HG03439 (cell line): Measurements from ENCODE around the gene CREB3.

Experiments
- ATAC-seq: cut with Tn5 transposase; IDR thresholded peaks from one replicate; pipeline ENCODE4 v1.9.1; 2021; ENCODE audit warnings: mild to moderate bottlenecking, moderate library complexity; ENCODE audit not compliant: unreplicated experiment

Gene CREB3

GRCh38 chr9:35725362-35725761 is 7.1 kb upstream of the CREB3 start:
- no peak for ATAC-seq

DNA sequence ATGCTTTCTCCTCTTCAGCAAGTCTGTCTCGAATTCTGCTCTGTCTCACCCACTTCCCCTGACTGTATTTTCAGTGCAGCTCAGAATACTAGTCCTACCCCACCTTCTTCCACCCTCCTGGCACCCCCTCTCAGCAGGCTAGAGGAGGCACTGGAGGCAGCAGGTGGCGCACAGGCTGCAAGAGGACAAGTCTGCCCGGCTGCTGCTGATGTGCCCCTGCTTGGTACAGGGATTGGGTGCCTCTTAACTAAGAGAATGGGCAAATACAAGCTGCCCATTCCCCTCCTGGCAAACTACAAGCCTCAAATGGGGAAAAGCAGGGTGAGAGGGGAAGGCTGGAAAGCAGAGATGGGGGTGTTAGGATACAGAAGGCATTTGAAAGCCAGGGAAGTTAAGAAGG is 5.5 kb upstream of the CREB3 start:
- ATAC-seq, result no peak

GRCh38 chr9:35727676-35728040 is 4.8 kb upstream of the CREB3 start:
- no peak for ATAC-seq

DNA sequence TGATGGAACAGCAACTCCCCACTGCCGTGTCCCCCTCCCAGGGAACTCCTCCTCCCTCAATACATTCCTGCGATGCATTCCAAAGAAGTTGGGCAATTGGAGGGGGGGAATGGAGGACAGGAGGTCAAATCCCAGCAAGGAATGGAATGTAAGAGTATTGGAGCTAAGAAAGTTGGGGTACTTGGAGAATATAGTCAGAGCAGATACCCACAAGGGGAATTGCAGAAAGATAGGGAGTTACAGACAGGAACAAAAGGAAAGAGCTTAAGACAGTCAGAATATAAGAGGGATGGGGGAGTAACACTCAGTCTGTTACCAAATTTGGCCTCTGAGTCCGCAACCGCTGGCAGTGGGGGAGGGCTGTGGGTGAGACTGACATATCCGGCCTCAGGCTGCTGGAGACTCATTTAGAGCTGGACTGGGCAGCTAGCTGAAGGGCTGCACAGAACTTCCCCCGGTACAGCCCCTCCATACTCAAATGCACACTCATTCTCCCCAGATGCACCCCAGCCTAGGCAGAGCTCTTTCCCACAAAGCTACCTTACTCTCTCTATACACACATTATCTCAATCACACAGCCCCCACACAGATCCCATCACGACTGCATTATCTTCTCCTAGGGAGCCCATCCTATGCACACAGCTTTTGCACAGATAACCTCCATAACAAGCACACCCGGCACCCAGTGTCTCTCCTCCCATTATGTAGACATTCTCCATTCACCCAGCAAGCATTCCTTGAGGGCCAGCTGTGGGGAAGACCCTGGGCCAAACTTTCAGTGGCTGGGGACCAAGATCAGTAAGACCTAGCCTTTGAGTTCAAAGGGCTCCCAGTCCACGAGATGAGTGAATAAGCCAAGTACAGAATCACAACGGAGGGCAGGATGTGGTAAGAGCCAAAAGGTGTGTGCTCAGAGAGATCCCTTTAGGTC is 4.2 kb upstream of the CREB3 start:
- no peak for ATAC-seq

DNA sequence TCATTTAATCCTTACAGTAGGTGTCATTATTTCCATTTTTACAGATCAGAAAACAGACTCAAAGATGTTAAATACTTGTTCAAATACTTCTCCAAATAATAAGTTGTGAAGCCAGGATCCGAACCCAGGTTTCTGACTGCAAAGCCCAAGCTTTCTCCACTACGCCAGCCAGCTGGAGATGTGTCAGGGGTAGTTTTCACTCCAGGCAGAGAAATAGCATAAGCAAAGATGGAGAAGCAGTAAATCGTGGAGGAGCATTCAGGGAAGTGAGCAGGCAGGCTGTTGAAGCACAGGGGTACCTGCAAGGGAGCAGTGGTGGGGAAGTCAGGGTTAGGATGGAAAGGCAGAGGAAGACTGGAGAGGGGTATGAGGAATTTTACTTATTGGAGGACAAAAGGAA is 3.4 kb upstream of the CREB3 start:
- ATAC-seq, result no peak

DNA sequence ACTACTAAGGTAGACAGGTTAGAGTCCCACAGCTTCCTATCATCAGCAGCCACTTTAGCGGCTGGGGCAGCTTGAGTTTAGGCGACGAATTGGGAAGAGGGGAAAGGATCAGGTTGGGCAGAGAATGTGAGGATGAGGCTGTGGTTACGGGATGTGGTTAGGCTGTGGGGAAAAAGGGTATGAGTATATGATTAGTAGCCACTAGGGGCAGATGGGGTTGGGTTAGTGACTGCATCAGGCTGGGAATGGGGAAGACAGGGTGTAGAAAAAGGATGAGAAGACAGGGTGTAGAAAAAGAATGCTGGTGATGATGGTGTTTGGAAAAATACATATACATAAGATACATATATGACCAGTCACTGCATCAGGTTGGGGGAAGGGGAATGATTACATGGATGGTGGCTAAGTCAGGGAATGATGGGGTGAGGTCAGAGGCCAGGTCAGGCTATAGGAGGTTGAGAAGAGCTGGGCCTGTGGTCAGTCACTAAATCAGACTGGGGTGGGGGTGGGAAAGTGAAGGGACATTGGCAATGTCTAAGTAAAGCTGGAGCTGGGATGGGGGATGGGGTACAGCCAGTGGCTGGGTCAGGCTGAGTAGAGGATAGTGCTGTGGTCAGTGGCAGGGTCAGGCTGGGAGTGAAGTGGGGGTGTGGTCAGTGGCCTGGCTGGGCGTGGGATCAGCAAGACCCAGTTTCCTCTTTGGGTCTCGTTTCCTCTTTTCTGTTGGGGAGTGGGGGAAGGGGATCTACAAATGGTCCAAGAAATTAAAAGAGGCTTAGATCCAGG is 2.6 kb upstream of the CREB3 start:
- no peak for ATAC-seq

DNA sequence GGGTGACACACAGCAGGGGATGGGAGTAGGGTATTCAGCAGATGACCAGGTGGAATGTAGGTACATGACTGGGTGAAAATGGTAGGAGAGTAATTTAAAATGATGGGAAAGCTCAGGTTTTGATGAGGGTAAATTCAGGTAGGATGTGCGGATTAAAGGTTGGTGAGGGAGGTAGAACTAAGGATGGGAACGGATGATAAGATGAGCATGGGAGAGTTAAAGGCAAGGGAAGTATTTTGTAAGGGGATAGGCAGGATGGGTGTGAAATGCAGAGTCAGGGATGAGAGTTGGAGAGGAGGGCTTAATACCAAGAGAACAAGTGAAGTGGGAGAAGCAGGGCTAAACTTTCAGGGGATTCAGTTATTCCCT is 2.0 kb upstream of the CREB3 start:
- ATAC-seq, result no peak

- ATAC-seq, result no peak
These were observed 866 bp upstream of the CREB3 start for GRCh38 chr9:35731415-35732184.

DNA sequence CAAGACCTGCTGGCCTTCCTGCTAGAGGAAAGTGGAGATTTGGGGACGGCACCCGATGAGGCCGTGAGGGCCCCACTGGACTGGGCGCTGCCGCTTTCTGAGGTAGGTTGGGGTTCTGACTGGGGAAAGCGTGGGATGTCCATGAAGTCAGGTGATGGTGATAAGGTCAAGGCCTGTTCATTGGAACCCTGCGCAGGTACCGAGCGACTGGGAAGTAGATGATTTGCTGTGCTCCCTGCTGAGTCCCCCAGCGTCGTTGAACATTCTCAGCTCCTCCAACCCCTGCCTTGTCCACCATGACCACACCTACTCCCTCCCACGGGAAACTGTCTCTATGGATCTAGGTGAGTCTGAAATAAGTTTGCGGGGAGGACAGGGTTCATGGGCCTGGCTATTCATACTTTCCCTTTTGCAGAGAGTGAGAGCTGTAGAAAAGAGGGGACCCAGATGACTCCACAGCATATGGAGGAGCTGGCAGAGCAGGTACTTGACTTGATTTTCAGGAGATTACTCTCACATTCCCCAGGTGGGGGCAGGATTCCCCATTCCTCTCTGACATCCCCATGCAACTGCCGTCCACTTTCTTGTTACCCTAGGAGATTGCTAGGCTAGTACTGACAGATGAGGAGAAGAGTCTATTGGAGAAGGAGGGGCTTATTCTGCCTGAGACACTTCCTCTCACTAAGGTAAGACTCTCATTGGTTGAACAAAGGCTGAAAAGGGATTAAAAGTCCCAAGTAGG is 505 bp downstream of the CREB3 start:
- peak; percentile 9 for ATAC-seq

- ATAC-seq, result no peak
These were observed 1.6 kb downstream of the CREB3 start for GRCh38 chr9:35734096-35734495.

- no peak for ATAC-seq
These were observed 3.8 kb downstream of the CREB3 start for GRCh38 chr9:35736201-35736633.

DNA sequence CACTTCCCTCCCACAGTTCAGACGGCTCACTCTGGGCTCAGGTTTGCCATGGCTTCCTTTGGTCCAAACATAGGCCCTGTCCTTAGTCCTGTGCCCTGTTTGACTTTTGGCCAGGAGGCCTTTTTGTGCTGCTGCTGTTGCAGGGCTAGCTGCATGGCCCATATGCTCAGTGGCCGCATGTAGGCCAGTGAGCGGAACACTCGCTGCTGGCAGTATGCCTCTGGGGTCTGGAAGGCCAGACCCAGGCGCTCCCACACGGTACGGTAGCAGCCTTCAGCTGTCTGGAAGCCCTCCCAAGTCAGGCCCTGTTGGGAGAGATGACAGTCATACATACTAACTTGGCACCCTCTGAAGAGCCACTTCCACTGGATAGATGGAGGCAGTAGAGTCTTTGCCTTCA is 4.7 kb downstream of the CREB3 start:
- no peak for ATAC-seq

DNA sequence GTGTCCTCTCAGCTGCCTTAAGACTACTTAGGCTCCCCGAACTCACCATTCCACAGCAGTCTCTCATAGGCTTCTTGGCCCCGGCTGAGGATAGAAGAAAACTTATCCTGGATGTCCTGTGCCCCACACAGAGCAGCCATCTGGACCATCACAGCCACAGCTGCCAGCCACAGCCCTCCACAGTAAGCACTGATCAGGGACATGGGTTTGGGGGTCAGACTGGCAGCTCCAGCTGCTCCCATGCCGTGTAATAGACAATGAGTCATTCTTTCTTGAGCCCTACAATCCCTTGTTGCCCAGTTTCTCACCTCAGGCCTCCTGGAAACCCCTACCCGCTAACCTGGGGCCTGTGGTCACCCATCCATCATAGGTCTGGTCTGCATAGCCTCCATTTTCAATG is 5.7 kb downstream of the CREB3 start:
- ATAC-seq, result no peak

DNA sequence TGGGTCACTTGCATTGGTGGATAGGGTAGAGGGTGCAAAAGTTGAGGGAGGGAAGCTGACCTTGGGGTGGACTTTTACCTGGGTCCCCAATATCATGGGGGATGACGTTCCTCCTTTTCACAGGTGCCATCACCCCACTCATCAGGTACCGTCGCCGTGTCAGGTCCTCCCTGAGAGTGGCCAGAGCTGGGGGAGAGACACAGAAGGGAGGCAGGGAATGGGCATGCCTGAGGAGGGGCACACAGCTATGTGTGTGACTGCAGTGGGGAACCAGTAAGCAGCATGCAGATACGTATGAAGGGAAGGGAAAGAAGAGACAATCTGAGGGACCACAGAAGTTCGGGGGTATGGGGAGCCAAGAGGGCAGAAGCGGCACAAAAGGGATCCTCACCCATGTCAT is 6.5 kb downstream of the CREB3 start:
- no peak for ATAC-seq

DNA sequence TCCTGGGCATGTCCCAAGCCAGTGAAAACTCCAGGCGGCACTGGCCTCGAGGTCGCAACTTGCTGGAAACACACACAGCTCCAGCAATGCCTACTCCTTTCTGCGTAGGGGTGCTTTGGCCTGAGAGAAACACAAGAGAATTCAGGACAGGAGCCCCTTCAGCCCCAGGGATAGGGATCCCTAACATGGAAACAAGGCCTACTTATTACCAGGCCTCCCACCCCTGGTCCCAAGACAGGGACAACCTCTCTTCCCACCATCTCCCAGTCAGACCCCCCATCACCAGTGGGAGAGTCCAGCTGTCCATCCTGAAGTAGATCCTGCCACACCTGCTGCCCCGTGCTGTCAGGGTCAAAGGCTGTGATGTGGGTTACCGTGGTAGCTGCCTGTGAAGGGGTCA is 7.8 kb downstream of the CREB3 start:
- ATAC-seq, result no peak

DNA sequence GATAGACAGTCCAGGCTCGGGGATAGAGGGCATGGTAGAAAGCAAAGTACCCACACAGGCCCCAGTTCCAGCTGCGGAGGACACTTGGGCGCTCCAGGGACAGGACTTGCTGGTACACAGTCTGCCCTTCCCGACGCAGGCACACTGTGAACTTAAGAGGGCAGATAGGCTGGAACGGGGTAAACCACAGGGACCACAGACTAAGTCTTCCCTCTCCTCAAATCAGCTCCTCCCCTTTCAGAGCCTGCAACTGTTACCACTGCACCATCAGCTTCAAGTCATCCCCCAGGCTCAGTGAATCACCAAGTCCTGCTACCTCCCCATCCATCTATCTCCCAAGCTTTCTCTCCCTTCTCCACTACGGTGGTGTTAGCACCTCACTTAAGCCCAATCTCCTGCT is 9.3 kb downstream of the CREB3 start:
- no peak for ATAC-seq

- ATAC-seq, result no peak
These were observed 11.0 kb downstream of the CREB3 start for GRCh38 chr9:35743452-35743851.

GRCh38 chr9:35743880-35744518 is 11.5 kb downstream of the CREB3 start:
- no peak for ATAC-seq

GRCh38 chr9:35745569-35745968 is 13.1 kb downstream of the CREB3 start:
- no peak for ATAC-seq

DNA sequence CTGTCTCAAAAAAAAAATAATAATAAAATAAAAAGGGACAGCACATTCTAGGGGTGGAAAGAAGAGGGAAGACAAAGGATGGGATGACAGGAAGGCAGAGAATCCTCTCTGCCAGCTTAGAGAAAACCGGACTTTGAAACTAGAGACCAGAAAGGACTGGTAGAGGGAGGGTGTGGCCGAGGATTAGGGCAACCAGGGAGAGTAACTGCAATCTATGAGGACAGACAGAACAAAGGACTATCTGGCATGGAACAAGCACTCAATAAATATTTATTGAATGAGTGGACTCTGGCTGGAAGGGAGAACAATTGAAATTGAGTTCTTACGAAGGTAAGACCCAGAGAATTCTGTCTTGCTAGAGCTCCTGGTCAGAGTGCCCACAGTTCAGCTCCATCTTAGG is 14.1 kb downstream of the CREB3 start:
- ATAC-seq, result no peak
